PC-3 (cell line): ENCODE data around the gene PAH. TPM values are rescaled to one million over a fixed set of nuclear protein-coding genes. Genes with fewer than 3 reads are reported as not detected.

Source experiments
- ATAC-seq: fragments of 200-7000 bp; cut with Tn5 transposase; 2 replicates; pipeline ENCODE4 v1.9.1; 2020; ENCODE audit warnings: mild to moderate bottlenecking, moderate library complexity
- BruUV-seq: library from RNA; stranded (reverse); fragments of 400-500 nt; replicated peaks from 2 replicates; lab custom pipeline; 2021; lab: Mats Ljungman, UMichigan
- CTCF ChIA-PET: fragments of 300-600 bp; sonication (Branson Sonifier 250); formaldehyde crosslinking; loops from one replicate; lab custom pipeline; 2022; ENCODE audit warnings: antibody characterized with exemption; lab: Charles Lee
- POLR2A ChIA-PET: fragments of 300-600 bp; sonication (Branson Sonifier 250); formaldehyde crosslinking; loops from one replicate; lab custom pipeline; 2022; ENCODE audit warnings: antibody characterized with exemption; ENCODE audit not compliant: unreplicated experiment; lab: Charles Lee
- DNase-seq: peaks from one replicate; pipeline ENCODE4 v3.0.0-alpha.2; 2015
- H2AFZ ChIP-seq: fragments of 300-600 bp; sonication (generic); 2 replicates; pipeline ENCODE4 v1.6.0; 2016; ENCODE audit warnings: antibody characterized with exemption, low read length
- H3F3A ChIP-seq: fragments of 300-600 bp; sonication (generic); one replicate; pipeline ENCODE4 v1.6.0; 2017; ENCODE audit warnings: antibody characterized with exemption, low read length, control low read depth, mild to moderate bottlenecking; ENCODE audit not compliant: unreplicated experiment
- H3K27ac ChIP-seq: fragments of 300-600 bp; sonication (generic); 2 replicates; pipeline ENCODE4 v1.5.1; 2016; ENCODE audit warnings: mild to moderate bottlenecking, low read length
- H3K27me3 ChIP-seq: fragments of 300-600 bp; sonication (generic); 2 replicates; pipeline ENCODE4 v1.6.1; 2016; ENCODE audit warnings: low read length, mixed read lengths
- H3K36me3 ChIP-seq: fragments of 300-600 bp; sonication (generic); 2 replicates; pipeline ENCODE4 v1.6.1; 2016; ENCODE audit warnings: low read depth, mixed run types, low read length, mixed read lengths
- H3K4me1 ChIP-seq: fragments of 300-600 bp; sonication (generic); 2 replicates; pipeline ENCODE4 v1.5.1; 2016; ENCODE audit warnings: low read length; ENCODE audit not compliant: insufficient read depth
- H3K4me2 ChIP-seq: fragments of 300-600 bp; sonication (generic); 2 replicates; pipeline ENCODE4 v1.6.0; 2016; ENCODE audit warnings: low read length
- H3K4me3 ChIP-seq: fragments of 300-600 bp; sonication (generic); 2 replicates; pipeline ENCODE4 v1.5.1; 2016; ENCODE audit warnings: mild to moderate bottlenecking, low read length, mixed read lengths
- H3K79me2 ChIP-seq: fragments of 300-600 bp; sonication (generic); 2 replicates; pipeline ENCODE4 v1.6.1; 2017; ENCODE audit warnings: low read length, mixed read lengths
- H3K9ac ChIP-seq: fragments of 300-600 bp; sonication (generic); 2 replicates; pipeline ENCODE4 v1.6.0; 2016; ENCODE audit warnings: mild to moderate bottlenecking, low read length
- H3K9me2 ChIP-seq: fragments of 300-600 bp; sonication (generic); replicated peaks from 2 replicates; pipeline ENCODE4 v1.6.1; 2016; ENCODE audit warnings: mixed run types, low read length, mixed read lengths
- H3K9me3 ChIP-seq: fragments of 300-600 bp; sonication (generic); 2 replicates; pipeline ENCODE4 v1.6.1; 2016; ENCODE audit warnings: low read length, mixed read lengths
- H4K20me1 ChIP-seq: fragments of 300-600 bp; sonication (generic); 2 replicates; pipeline ENCODE4 v1.6.1; 2016; ENCODE audit warnings: low read length, mixed read lengths
- CTCF ChIP-seq: fragments of 300-600 bp; sonication (generic); conservative IDR thresholded peaks from 2 replicates; pipeline ENCODE4 v1.5.1; 2017; ENCODE audit warnings: antibody characterized with exemption, low read depth, mild to moderate bottlenecking, low read length
- EZH2 ChIP-seq: fragments of 300-600 bp; sonication (generic); IDR thresholded peaks from one replicate; pipeline ENCODE4 v1.6.1; 2017; ENCODE audit warnings: antibody characterized with exemption, mild to moderate bottlenecking, low read length; ENCODE audit not compliant: unreplicated experiment
- EZH2phosphoT487 ChIP-seq: fragments of 300-600 bp; sonication (generic); IDR thresholded peaks from 2 replicates; pipeline ENCODE4 v1.6.1; 2018; ENCODE audit warnings: mild to moderate bottlenecking, antibody characterized with exemption, low read length, borderline replicate concordance
- intact Hi-C: fragments of 100-400 bp; cut with micrococcal nuclease; formaldehyde crosslinking; loops from 2 replicates; pipeline ENCODE4 v1.9.0; 2023
- total RNA-seq: library from RNA; depleted of rRNA; stranded (reverse); fragments of >200 nt; gene quantifications from 2 replicates; pipeline ENCODE4 v1.2.3, GENCODE V29; 2014

Gene PAH
- total RNA-seq, 1 experiment from 2014 or later, result not detected

- POLR2A ChIA-PET, result no interaction called here
- intact Hi-C loops, result no loop called here
- BruUV-seq, result no TSS peak
Measured at GRCh38 chr12:102953221-102953620, 36.2 kb upstream of the PAH start.

GRCh38 chr12:102951841-102952240, 34.8 kb upstream of the PAH start:
- Histone ChIP-seq H3K79me2 (no peaks in the 10 kb centered on the region), H3K4me1 (no peaks in the 10 kb centered on the region), H3F3A (no peaks in the 10 kb centered on the region), H3K27ac (no peak overlapping the region), H3K9me3 (no peaks in the 10 kb centered on the region), H3K4me2 (no peak overlapping the region), H3K27me3 (peaks cover 51% of the 10 kb centered on the region), H3K36me3 (no peaks in the 10 kb centered on the region), H3K9me2 (no peaks in the 10 kb centered on the region), H3K9ac (no peak overlapping the region), H4K20me1 (no peaks in the 10 kb centered on the region), H3K4me3 (no peak overlapping the region), H2AFZ (no peak overlapping the region)
- POLR2A ChIA-PET, result no interaction called here
- CTCF ChIA-PET, result no interaction called here
- intact Hi-C loops, result no loop called here
- TF ChIP-seq EZH2phosphoT487, result no peak
- no peak for TF ChIP-seq EZH2
- TF ChIP-seq CTCF, result no peak
- ATAC-seq, result no peak
- DNase-seq, result no peak
- BruUV-seq, result no TSS peak

More at GRCh38 chr12:102953221-102953620, 36.2 kb upstream of the PAH start:
- H3K27ac ChIP-seq, result no peak overlapping the region
- H3K36me3 ChIP-seq, result no peaks in the 10 kb centered on the region
- no peak overlapping the region for H2AFZ ChIP-seq
- CTCF ChIA-PET, result no interaction called here
- no peak overlapping the region for H3K4me2 ChIP-seq
- no peaks in the 10 kb centered on the region for H3K4me1 ChIP-seq
- H4K20me1 ChIP-seq, result no peaks in the 10 kb centered on the region
- H3K9ac ChIP-seq, result no peak overlapping the region
- ATAC-seq, result no peak
- H3F3A ChIP-seq, result no peaks in the 10 kb centered on the region
- H3K79me2 ChIP-seq, result no peaks in the 10 kb centered on the region
- H3K4me3 ChIP-seq, result no peak overlapping the region
- no peaks in the 10 kb centered on the region for H3K9me2 ChIP-seq
- no peaks in the 10 kb centered on the region for H3K9me3 ChIP-seq
- no peak for TF ChIP-seq EZH2
- TF ChIP-seq EZH2phosphoT487, result no peak
- TF ChIP-seq CTCF, result no peak
- no peak for DNase-seq
- H3K27me3 ChIP-seq, result peaks cover 63% of the 10 kb centered on the region

GRCh38 chr12:102950950-102951619, 34.0 kb upstream of the PAH start:
- ATAC-seq (no peak), DNase-seq (no peak)
- no TSS peak for BruUV-seq
- no peaks in the 10 kb centered on the region for H3K9me3 ChIP-seq
- no peak overlapping the region for H3K4me2 ChIP-seq
- H3K4me1 ChIP-seq, result no peaks in the 10 kb centered on the region
- no peak overlapping the region for H3K27ac ChIP-seq
- ChIA-PET CTCF (no interaction called here), POLR2A (no interaction called here)
- no peaks in the 10 kb centered on the region for H3K36me3 ChIP-seq
- no peak overlapping the region for H2AFZ ChIP-seq
- H3K9ac ChIP-seq, result no peak overlapping the region
- TF ChIP-seq EZH2phosphoT487 (no peak), EZH2 (no peak), CTCF (no peak)
- peaks cover 43% of the 10 kb centered on the region for H3K27me3 ChIP-seq
- H3F3A ChIP-seq, result no peaks in the 10 kb centered on the region
- intact Hi-C loops, result no loop called here
- no peaks in the 10 kb centered on the region for H4K20me1 ChIP-seq
- H3K4me3 ChIP-seq, result no peak overlapping the region
- no peaks in the 10 kb centered on the region for H3K9me2 ChIP-seq
- no peaks in the 10 kb centered on the region for H3K79me2 ChIP-seq
